Left forelimb (tissue), 1 donor: Measurements from ENCODE around the gene IL22.

Experiments
- DNase-seq: peaks from one replicate; pipeline ENCODE4 v3.0.0-alpha.2; 2018; ENCODE audit warnings: low spot score

IL22 gene

GRCh38 chr12:68253504-68253903 lies at the start of gene IL22:
Gene IL22 (minus strand): TSS chr12:68253604. CDS start chr12:68253448, 156 bp downstream.
- DNase-seq: no peak

- no peak for DNase-seq
These were observed 44.5 kb upstream of the IL22 start for GRCh38 chr12:68297929-68298328.

GRCh38 chr12:68294251-68294650 lies 40.8 kb upstream of the IL22 start:
- no peak for DNase-seq

- DNase-seq: no peak
These were observed 39.9 kb upstream of the IL22 start for GRCh38 chr12:68293347-68293746.

GRCh38 chr12:68292151-68292943 lies 38.9 kb upstream of the IL22 start:
- no peak for DNase-seq

GRCh38 chr12:68291396-68292036 lies 38.1 kb upstream of the IL22 start:
- no peak for DNase-seq

- no peak for DNase-seq
These were observed 36.7 kb upstream of the IL22 start for GRCh38 chr12:68290126-68290525.

- DNase-seq: no peak
These were observed 33.7 kb upstream of the IL22 start for GRCh38 chr12:68287106-68287505.

- DNase-seq: no peak
These were observed 33.0 kb upstream of the IL22 start for GRCh38 chr12:68286396-68286795.

GRCh38 chr12:68285541-68285940 lies 32.1 kb upstream of the IL22 start:
- DNase-seq: no peak

GRCh38 chr12:68281322-68282077 lies 28.1 kb upstream of the IL22 start:
- DNase-seq: no peak

- DNase-seq: no peak
These were observed 26.8 kb upstream of the IL22 start for GRCh38 chr12:68280240-68280639.

GRCh38 chr12:68279227-68280054 lies 26.0 kb upstream of the IL22 start:
- DNase-seq: no peak

GRCh38 chr12:68276402-68276930 lies 23.1 kb upstream of the IL22 start:
- DNase-seq: no peak

GRCh38 chr12:68272732-68273131 lies 19.3 kb upstream of the IL22 start:
- no peak for DNase-seq

GRCh38 chr12:68271346-68271745 lies 17.9 kb upstream of the IL22 start:
- DNase-seq: no peak

- DNase-seq: no peak
These were observed 17.0 kb upstream of the IL22 start for GRCh38 chr12:68270358-68270757.

GRCh38 chr12:68269779-68270178 lies 16.4 kb upstream of the IL22 start:
- no peak for DNase-seq

- no peak for DNase-seq
These were observed 15.6 kb upstream of the IL22 start for GRCh38 chr12:68268967-68269366.

- no peak for DNase-seq
These were observed 14.5 kb upstream of the IL22 start for GRCh38 chr12:68267892-68268396.

GRCh38 chr12:68264857-68265256 lies 11.5 kb upstream of the IL22 start:
- no peak for DNase-seq
